GM12878 (cell line): ENCODE measurements around the gene DPP4. TPM values are rescaled to one million over a fixed set of nuclear protein-coding genes. Genes with fewer than 3 reads are reported as not detected.

Experiments used
- ATAC-seq: fragments of 200-7000 bp; cut with Tn5 transposase; 3 replicates; pipeline ENCODE4 v1.9.1; 2020; ENCODE audit warnings: mild to moderate bottlenecking, moderate library complexity
- BruUV-seq: library from RNA; stranded (reverse); fragments of 400-500 nt; replicated peaks from 2 replicates; lab custom pipeline; 2021; lab: Mats Ljungman, UMichigan
- CTCF ChIA-PET: fragments of 300-600 bp; sonication (Branson Sonifier 250); formaldehyde crosslinking; extraction: SDS; loops from one replicate; lab custom pipeline; 2021; ENCODE audit warnings: inconsistent platforms; lab: Yijun Ruan, JAX
- POLR2A ChIA-PET: fragments of 350-600 bp; formaldehyde crosslinking; extraction: SDS; loops from one replicate; lab custom pipeline; 2021; ENCODE audit warnings: inconsistent platforms; lab: Charles Lee
- RAD21 ChIA-PET: fragments of 300-600 bp; sonication (Branson Sonifier 250); formaldehyde crosslinking; loops from one replicate; lab custom pipeline; 2023; ENCODE audit warnings: antibody characterized with exemption; ENCODE audit not compliant: unreplicated experiment; lab: Charles Lee
- SMC1A ChIA-PET: fragments of 300-600 bp; sonication (Branson Sonifier 250); formaldehyde crosslinking; loops from one replicate; lab custom pipeline; 2023; ENCODE audit not compliant: unreplicated experiment, uncharacterized antibody; lab: Charles Lee
- DNase-seq: peaks from one replicate; pipeline ENCODE4 v3.0.0-alpha.2; 2011; ENCODE audit warnings: low read depth, low spot score
- FAIRE-seq: peaks from 3 replicates; lab custom pipeline; 2011; peaks lifted over from hg19 to GRCh38; lab: Jason Lieb, UNC
- H2AFZ ChIP-seq: 2 replicates; pipeline ENCODE4 v1.6.0; 2011; ENCODE audit warnings: low read depth, low read length, control low read depth; ENCODE audit not compliant: control insufficient read depth
- H3K27ac ChIP-seq: 2 replicates; pipeline ENCODE4 v1.5.1; 2011; ENCODE audit warnings: control low read depth; ENCODE audit not compliant: control insufficient read depth, insufficient read depth
- H3K27me3 ChIP-seq, 2 experiments: replicated peaks in 1 of 2; 2 replicates each; pipeline versions ENCODE4 v1.6.0 to v1.6.1; 2011; ENCODE audit warnings: low read length in 1 of 2; ENCODE audit not compliant: control insufficient read depth in 2 of 2, insufficient read depth in 2 of 2
- H3K36me3 ChIP-seq, 2 experiments: 2 replicates each; pipeline ENCODE4 v1.5.1; 2011; ENCODE audit warnings: low read length in 1 of 2; ENCODE audit not compliant: control insufficient read depth in 2 of 2, insufficient read depth in 2 of 2
- H3K4me1 ChIP-seq: 2 replicates; pipeline ENCODE4 v1.6.1; 2011; ENCODE audit warnings: mild to moderate bottlenecking, low read length, moderate library complexity, mixed read lengths; ENCODE audit not compliant: control insufficient read depth, insufficient read depth
- H3K4me2 ChIP-seq: 2 replicates; pipeline ENCODE4 v1.6.0; 2011; ENCODE audit warnings: control low read depth; ENCODE audit not compliant: control insufficient read depth, insufficient read depth
- H3K4me3 ChIP-seq: fragments of 200-600 bp; sonication (generic); 2 replicates; pipeline ENCODE4 v1.5.1; 2016
- H3K79me2 ChIP-seq: 2 replicates; pipeline ENCODE4 v1.6.0; 2011; ENCODE audit warnings: low read length; ENCODE audit not compliant: control insufficient read depth, insufficient read depth
- H3K9ac ChIP-seq: 2 replicates; pipeline ENCODE4 v1.8.0; 2011; ENCODE audit warnings: low read length, control low read depth, mixed read lengths; ENCODE audit not compliant: control insufficient read depth, insufficient read depth
- H3K9me3 ChIP-seq: replicated peaks from 3 replicates; pipeline ENCODE4 v1.5.1; 2011; ENCODE audit warnings: mild to moderate bottlenecking, low read length; ENCODE audit not compliant: control insufficient read depth, insufficient read depth
- H4K20me1 ChIP-seq: 2 replicates; pipeline ENCODE4 v1.6.0; 2011; ENCODE audit not compliant: control insufficient read depth, insufficient read depth
- BACH1 ChIP-seq: fragments of 450-650 bp; IDR thresholded peaks from 2 replicates; pipeline ENCODE4 v1.6.1; 2017; ENCODE audit warnings: mild to moderate bottlenecking, borderline replicate concordance
- CBX3 ChIP-seq: fragments of 200-600 bp; sonication (generic); IDR thresholded peaks from 2 replicates; pipeline ENCODE4 v1.6.1; 2016; ENCODE audit warnings: low read depth, borderline replicate concordance
- HCFC1 ChIP-seq: fragments of 150-350 bp; IDR thresholded peaks from 2 replicates; pipeline ENCODE4 v1.6.1; 2014; ENCODE audit warnings: low read length
- HDAC2 ChIP-seq: fragments of 200-600 bp; sonication (generic); IDR thresholded peaks from 2 replicates; pipeline ENCODE4 v1.6.1; 2017
- IKZF1 ChIP-seq: fragments of 450-650 bp; conservative IDR thresholded peaks from 2 replicates; pipeline ENCODE4 v1.6.1; 2017; ENCODE audit warnings: antibody characterized with exemption, mild to moderate bottlenecking
- KDM1A ChIP-seq: fragments of 200-600 bp; sonication (generic); IDR thresholded peaks from 2 replicates; pipeline ENCODE4 v1.6.1; 2016; ENCODE audit warnings: borderline replicate concordance
- MEF2A ChIP-seq: IDR thresholded peaks from 2 replicates; pipeline ENCODE4 v1.6.1; 2011; ENCODE audit warnings: low read depth, mild to moderate bottlenecking, low read length, moderate library complexity; ENCODE audit not compliant: insufficient read depth
- MYC ChIP-seq: IDR thresholded peaks from 2 replicates; pipeline ENCODE4 v1.6.1; 2011; ENCODE audit warnings: mild to moderate bottlenecking, low read length, moderate library complexity, inconsistent platforms; ENCODE audit not compliant: insufficient read depth, insufficient replicate concordance, insufficient read length, severe bottlenecking
- NBN ChIP-seq: fragments of 450-650 bp; IDR thresholded peaks from 2 replicates; pipeline ENCODE4 v1.6.1; 2016
- NFYB ChIP-seq: IDR thresholded peaks from 2 replicates; pipeline ENCODE4 v1.6.1; 2011; ENCODE audit warnings: low read depth, mild to moderate bottlenecking, low read length, improper control_type of control experiment, moderate library complexity; ENCODE audit not compliant: insufficient read depth
- POLR2A ChIP-seq: IDR thresholded peaks from 2 replicates; pipeline ENCODE4 v1.6.1; 2011; ENCODE audit warnings: low read depth, mild to moderate bottlenecking, low read length
- RBBP5 ChIP-seq: fragments of 200-600 bp; sonication (generic); conservative IDR thresholded peaks from 2 replicates; pipeline ENCODE4 v1.6.1; 2016
- RCOR1 ChIP-seq: conservative IDR thresholded peaks from 2 replicates; pipeline ENCODE4 v1.6.1; 2012; ENCODE audit warnings: low read depth, low read length, improper control_type of control experiment
- TCF7 ChIP-seq: IDR thresholded peaks from 2 replicates; pipeline ENCODE4 v1.6.1; 2014; ENCODE audit warnings: antibody characterized with exemption, borderline replicate concordance
- WGBS: methylation state at CpG from one replicate; pipeline ENCODE4 v1.1.6; 2016; ENCODE audit warnings: low lambda C conversion rate; ENCODE audit not compliant: insufficient replicate concordance, insufficient coverage; ENCODE audit errors: missing lambda C conversion rate; 5-methylcytosine and 5-hydroxymethylcytosine counted together
- in situ Hi-C: fragments of 300-500 bp; cut with MboI; formaldehyde crosslinking; loops from 9 replicates; pipeline ENCODE4 v1.14.3; 2018; ENCODE audit warnings: mixed read lengths
- intact Hi-C: fragments of 100-400 bp; cut with micrococcal nuclease; formaldehyde crosslinking; loops from one replicate; pipeline ENCODE4 v1.14.2; 2022; ENCODE audit not compliant: unreplicated experiment
- polyA plus RNA-seq, 11 experiments: library from polyadenylated mRNA; depleted of rRNA in 4 of 11; unstranded in 6 of 11; stranded (reverse) in 5 of 11; fragments of >200 nt; fragmentation: Nextera tagmentation in 4 of 11; fragmentation: Illumina TruSeq in 1 of 11; extraction: Ambion mirVana in 4 of 11; extraction: Trizol in 1 of 11; gene quantifications; 1 replicate in 1 of 11; 2 replicates in 10 of 11; pipeline versions ENCODE4 v1.2.1 to v1.2.3, GENCODE V29; 2011 to 2016; ENCODE audit warnings: inconsistent platforms in 2 of 11, missing spikeins in 2 of 11, low read depth in 1 of 11
- total RNA-seq, 4 experiments: library from RNA; depleted of rRNA in 3 of 4; stranded (reverse); fragments of >200 nt in 3 of 4; fragmentation: Illumina TruSeq in 1 of 4; extraction: Trizol in 1 of 4; gene quantifications; 2 replicates each; pipeline versions ENCODE4 v1.2.1 to v1.2.3, GENCODE V29; 2013 to 2021
- TF ChIP-seq, protein P1 (sequence below): IDR thresholded peaks from 2 replicates; pipeline ENCODE4 v1.6.1; 2011; ENCODE audit warnings: borderline replicate concordance, low read depth, mild to moderate bottlenecking, moderate library complexity, mixed read lengths, low read length; ENCODE audit not compliant: insufficient read depth; ENCODE audit errors: extremely low read length
- TF ChIP-seq, protein P2 (sequence below): fragments of 450-650 bp; IDR thresholded peaks from 2 replicates; pipeline ENCODE4 v1.6.1; 2017; ENCODE audit warnings: mild to moderate bottlenecking, low read depth, inconsistent platforms; ENCODE audit not compliant: poor library complexity, severe bottlenecking
- TF ChIP-seq, protein P3 (sequence below): fragments of 450-650 bp; IDR thresholded peaks from 2 replicates; pipeline ENCODE4 v1.6.1; 2018; ENCODE audit warnings: borderline replicate concordance, mild to moderate bottlenecking; ENCODE audit not compliant: partially characterized antibody

DPP4 gene
- total and polyA plus RNA-seq, 10 of the 15 experiments (the other 5 are each of a cell fraction or from before 2014, with no cell fraction given) = 4.1 to 11.4 (median 9.3) TPM

DNA sequence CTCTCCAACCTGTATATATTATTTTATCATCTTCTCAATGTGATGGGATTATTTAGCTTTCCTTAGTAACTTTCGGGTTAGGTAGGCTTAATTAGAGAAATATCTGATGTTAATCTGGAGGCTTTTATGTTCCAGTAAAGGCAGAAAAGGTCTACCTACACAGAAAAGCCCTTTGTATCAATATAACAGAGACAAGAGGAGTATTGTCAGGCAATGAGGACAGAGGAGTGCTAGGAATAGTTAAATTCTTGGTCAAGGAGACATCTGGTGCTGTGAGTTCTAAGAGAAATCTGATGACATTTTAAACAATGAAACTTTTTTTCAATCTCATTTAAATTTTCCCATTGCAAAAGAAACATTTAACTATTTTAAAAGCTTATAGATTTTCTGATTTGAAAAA, 36.1 kb downstream of the DPP4 start (continued):
- TF ChIP-seq TCF7 (no peak), RBBP5 (no peak), KDM1A (no peak), NFYB (no peak), BACH1 (no peak)
- TF ChIP-seq, protein P1, sequence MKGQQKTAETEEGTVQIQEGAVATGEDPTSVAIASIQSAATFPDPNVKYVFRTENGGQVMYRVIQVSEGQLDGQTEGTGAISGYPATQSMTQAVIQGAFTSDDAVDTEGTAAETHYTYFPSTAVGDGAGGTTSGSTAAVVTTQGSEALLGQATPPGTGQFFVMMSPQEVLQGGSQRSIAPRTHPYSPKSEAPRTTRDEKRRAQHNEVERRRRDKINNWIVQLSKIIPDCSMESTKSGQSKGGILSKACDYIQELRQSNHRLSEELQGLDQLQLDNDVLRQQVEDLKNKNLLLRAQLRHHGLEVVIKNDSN = no peak

DNA sequence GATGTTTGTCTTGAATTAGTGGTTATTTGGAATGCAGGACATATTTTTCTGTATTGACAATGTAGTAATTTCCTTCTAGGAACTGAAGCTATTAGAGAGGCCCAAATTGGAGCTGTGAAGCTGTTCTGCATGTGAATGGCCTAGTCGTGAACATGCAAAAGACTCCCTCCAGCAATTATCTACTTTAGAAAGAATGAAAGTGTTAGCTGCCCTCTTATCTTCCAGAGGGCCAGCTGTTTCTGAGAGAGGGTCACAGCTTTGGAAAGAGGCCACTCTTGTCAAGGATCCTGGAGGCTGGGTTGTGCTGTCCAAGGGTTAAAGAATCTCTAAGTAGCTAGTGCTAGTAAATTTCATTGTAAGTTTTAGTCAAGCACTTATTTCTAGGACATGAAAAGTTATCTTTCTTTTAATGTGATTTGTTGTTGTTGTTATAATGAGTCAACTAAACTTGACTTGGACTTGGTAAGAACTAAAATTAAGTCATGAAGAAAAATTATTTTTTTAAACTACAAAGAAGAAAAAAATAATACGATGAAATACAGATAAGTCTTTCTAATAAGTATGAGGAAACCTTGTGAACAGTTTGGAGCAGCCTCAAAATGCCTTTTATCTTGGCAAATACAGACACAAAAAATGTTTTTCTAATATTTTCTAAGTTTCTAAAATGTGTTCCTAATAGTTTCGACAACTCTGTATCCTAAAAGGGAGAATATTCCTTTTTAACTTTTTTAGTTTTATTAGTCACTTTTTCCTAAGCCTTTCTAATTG, 36.8 kb downstream of the DPP4 start:
- POLR2A ChIA-PET = no interaction called here
- Histone ChIP-seq H3K79me2 (no peaks in the 10 kb centered on the region), H3K27ac (no peak overlapping the region), H3K4me1 (no peaks in the 10 kb centered on the region), H3K9me3 (no peaks in the 10 kb centered on the region), H3K9ac (no peak overlapping the region), H3K36me3 (peaks cover 0 to 2% of the 10 kb centered on the region in 2 experiments; a peak in 2 of 4 replicates), H3K27me3 (no peaks in the 10 kb centered on the region), H3K4me3 (no peak overlapping the region), H3K4me2 (no peak overlapping the region), H4K20me1 (no peaks in the 10 kb centered on the region), H2AFZ (no peak overlapping the region)
- SMC1A ChIA-PET = interaction anchor here (0.8 to 2.1 kb wide), 5 partner anchors 9 to 55 kb away, joined by 3 to 5 read pairs (median 5); no protein-coding TSS in a partner anchor
- ATAC-seq = no peak
- in situ Hi-C loops (no loop called here), intact Hi-C loops (no loop called here)
- CTCF ChIA-PET = interaction anchor here (0.9 to 1.7 kb wide), 6 partner anchors 8 to 184 kb away, joined by 3 read pairs; no protein-coding TSS in a partner anchor
- no TSS peak for BruUV-seq
- DNase-seq = no peak
- TF ChIP-seq POLR2A = no peak
- no peak for TF ChIP-seq RCOR1
- TF ChIP-seq NBN = no peak
- TF ChIP-seq HCFC1 = no peak
- no peak for TF ChIP-seq MYC
- TF ChIP-seq IKZF1 = no peak
- TF ChIP-seq MEF2A = no peak
- no peak for TF ChIP-seq HDAC2
- TF ChIP-seq, protein P2, sequence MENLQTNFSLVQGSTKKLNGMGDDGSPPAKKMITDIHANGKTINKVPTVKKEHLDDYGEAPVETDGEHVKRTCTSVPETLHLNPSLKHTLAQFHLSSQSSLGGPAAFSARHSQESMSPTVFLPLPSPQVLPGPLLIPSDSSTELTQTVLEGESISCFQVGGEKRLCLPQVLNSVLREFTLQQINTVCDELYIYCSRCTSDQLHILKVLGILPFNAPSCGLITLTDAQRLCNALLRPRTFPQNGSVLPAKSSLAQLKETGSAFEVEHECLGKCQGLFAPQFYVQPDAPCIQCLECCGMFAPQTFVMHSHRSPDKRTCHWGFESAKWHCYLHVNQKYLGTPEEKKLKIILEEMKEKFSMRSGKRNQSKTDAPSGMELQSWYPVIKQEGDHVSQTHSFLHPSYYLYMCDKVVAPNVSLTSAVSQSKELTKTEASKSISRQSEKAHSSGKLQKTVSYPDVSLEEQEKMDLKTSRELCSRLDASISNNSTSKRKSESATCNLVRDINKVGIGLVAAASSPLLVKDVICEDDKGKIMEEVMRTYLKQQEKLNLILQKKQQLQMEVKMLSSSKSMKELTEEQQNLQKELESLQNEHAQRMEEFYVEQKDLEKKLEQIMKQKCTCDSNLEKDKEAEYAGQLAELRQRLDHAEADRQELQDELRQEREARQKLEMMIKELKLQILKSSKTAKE = no peak
- TF ChIP-seq CBX3 = no peak
- TF ChIP-seq, protein P3, sequence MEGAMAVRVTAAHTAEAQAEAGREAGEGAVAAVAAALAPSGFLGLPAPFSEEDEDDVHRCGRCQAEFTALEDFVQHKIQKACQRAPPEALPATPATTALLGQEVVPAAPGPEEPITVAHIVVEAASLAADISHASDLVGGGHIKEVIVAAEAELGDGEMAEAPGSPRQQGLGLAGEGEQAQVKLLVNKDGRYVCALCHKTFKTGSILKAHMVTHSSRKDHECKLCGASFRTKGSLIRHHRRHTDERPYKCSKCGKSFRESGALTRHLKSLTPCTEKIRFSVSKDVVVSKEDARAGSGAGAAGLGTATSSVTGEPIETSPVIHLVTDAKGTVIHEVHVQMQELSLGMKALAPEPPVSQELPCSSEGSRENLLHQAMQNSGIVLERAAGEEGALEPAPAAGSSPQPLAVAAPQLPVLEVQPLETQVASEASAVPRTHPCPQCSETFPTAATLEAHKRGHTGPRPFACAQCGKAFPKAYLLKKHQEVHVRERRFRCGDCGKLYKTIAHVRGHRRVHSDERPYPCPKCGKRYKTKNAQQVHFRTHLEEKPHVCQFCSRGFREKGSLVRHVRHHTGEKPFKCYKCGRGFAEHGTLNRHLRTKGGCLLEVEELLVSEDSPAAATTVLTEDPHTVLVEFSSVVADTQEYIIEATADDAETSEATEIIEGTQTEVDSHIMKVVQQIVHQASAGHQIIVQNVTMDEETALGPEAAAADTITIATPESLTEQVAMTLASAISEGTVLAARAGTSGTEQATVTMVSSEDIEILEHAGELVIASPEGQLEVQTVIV = no peak
- FAIRE-seq = no peak
- WGBS = 23% methylated on average over 3 of the region's 3 CpGs
- RAD21 ChIA-PET = no interaction called here
